ENCODE results near the gene ADK. TPM values are rescaled to one million over a fixed set of nuclear protein-coding genes. Genes with fewer than 3 reads are reported as not detected.

The ADK gene
- total RNA-seq, 1 experiment from 2014 or later = 26.8 TPM

DNA sequence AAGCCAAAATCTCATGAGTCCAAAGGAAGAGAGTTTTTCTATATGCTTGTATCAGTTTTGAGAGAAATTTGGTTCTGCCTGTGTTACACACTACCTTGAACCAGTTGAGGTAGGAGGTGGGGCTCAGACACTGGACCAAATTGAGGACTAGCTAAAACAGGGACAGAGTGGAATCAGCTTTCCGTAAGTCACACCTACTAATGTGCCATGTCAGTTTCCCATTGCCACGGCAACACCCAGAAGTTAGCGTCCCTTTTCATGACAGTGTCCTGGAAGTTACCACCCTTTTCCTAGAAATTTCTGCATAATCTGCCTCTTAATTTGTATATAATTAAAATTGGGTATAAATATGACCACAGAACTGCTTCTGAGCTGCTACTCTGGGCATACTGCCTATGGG lies 9.0 kb downstream of the ADK start:
- Histone ChIP-seq H3K27ac (ENCODE audit: insufficient read length, low read depth, low read length) (no peak overlapping the region), H2BK12ac (ENCODE audit: insufficient read length, low read depth, low read length) (no peak overlapping the region), H3K23me2 (ENCODE audit: insufficient read length, low read depth, low read length, poor library complexity, severe bottlenecking) (no peaks in the 10 kb centered on the region), H3K79me2 (ENCODE audit: insufficient read depth, low read length) (peaks cover 6% of the 10 kb centered on the region; the same call in 1 of the 2 replicates), H4K5ac (ENCODE audit: insufficient read length, low read depth, low read length) (no peak overlapping the region), H2BK20ac (ENCODE audit: low read depth, low read length, poor library complexity, severe bottlenecking) (no peak overlapping the region), H3K23ac (ENCODE audit: insufficient read length, low read depth, low read length) (no peak overlapping the region), H2BK5ac (ENCODE audit: insufficient read length, low read length) (no peak overlapping the region), H3K14ac (ENCODE audit: insufficient read depth, low read length) (no peak overlapping the region), H2BK120ac (ENCODE audit: low read depth, low read length, poor library complexity, severe bottlenecking) (no peak overlapping the region), H3K79me1 (ENCODE audit: insufficient read depth, low read depth, low read length, poor library complexity, severe bottlenecking) (peaks cover 8% of the 10 kb centered on the region), H4K8ac (replicated peaks; ENCODE audit: insufficient read length, low read depth, low read length) (no peak overlapping the region), H3K9me3 (ENCODE audit: control insufficient read depth, low read depth, low read length) (no peaks in the 10 kb centered on the region), H4K20me1 (ENCODE audit: control insufficient read depth, insufficient read depth, insufficient read length) (no peaks in the 10 kb centered on the region), H3K4me1 (ENCODE audit: insufficient read depth, low read length) (0 out of 2 replicates have a peak, but pooled peaks cover 2% of the 10 kb centered on the region), H2AK5ac (ENCODE audit: insufficient read length, low read length) (no peak overlapping the region), H2AFZ (ENCODE audit: low read length) (no peak overlapping the region), H3K56ac (ENCODE audit: insufficient read length, low read depth, low read length) (no peak overlapping the region), H2BK15ac (ENCODE audit: low read depth, low read length) (no peak overlapping the region), H3K18ac (ENCODE audit: insufficient read length, low read depth, low read length) (no peak overlapping the region), H3K27me3 (ENCODE audit: insufficient read depth, low read length) (no peaks in the 10 kb centered on the region), H3K4me2 (ENCODE audit: insufficient read depth, insufficient read length, low read length) (no peak overlapping the region), H4K91ac (ENCODE audit: insufficient read length, low read depth, low read length) (no peak overlapping the region), H3K4ac (ENCODE audit: low read depth, low read length) (no peak overlapping the region), H3K9ac (ENCODE audit: extremely low read depth, insufficient read length, low read length) (no peak overlapping the region), H3T11ph (ENCODE audit: low read length) (no peak overlapping the region)
- Mint-ChIP-seq H3K4me3 (no peak overlapping the region), H3K4me1 (peaks cover 11 to 14% of the 10 kb centered on the region in 2 experiments), H3K27me3 (ENCODE audit: low read depth) (no peaks in the 10 kb centered on the region), H3K27ac (peak overlapping the region in 2 of 3 experiments; percentile 2 to 47; a peak in 2 of 7 replicates), H3K9me3 (no peaks in the 10 kb centered on the region), H3K36me3 (ENCODE audit: insufficient read depth in 1 of 3, low read depth in 3 of 3) (peaks cover 0 to 7% (median 3%) of the 10 kb centered on the region in 3 experiments; a peak in 2 of 7 replicates)
- TF ChIP-seq, protein P1, sequence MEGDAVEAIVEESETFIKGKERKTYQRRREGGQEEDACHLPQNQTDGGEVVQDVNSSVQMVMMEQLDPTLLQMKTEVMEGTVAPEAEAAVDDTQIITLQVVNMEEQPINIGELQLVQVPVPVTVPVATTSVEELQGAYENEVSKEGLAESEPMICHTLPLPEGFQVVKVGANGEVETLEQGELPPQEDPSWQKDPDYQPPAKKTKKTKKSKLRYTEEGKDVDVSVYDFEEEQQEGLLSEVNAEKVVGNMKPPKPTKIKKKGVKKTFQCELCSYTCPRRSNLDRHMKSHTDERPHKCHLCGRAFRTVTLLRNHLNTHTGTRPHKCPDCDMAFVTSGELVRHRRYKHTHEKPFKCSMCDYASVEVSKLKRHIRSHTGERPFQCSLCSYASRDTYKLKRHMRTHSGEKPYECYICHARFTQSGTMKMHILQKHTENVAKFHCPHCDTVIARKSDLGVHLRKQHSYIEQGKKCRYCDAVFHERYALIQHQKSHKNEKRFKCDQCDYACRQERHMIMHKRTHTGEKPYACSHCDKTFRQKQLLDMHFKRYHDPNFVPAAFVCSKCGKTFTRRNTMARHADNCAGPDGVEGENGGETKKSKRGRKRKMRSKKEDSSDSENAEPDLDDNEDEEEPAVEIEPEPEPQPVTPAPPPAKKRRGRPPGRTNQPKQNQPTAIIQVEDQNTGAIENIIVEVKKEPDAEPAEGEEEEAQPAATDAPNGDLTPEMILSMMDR (conservative IDR thresholded peaks at IDR 0.05) = no peak
- WGBS (ENCODE audit: extremely low coverage, insufficient read length, low lambda C conversion rate) = no CpG with 5 or more reads among the region's 3 CpGs
- no peak for DNase-seq
